DMS114 treated with DMSO at 0.1 percent for 48 hours (cell line): Measurements from ENCODE around the gene CARMIL3.
A peak's percentile ranks its signal among the peaks of the same experiment; 100 is the strongest.

Experiments
- DNase-seq: peaks from one replicate; lab custom pipeline; 2025; ENCODE audit not compliant: unreplicated experiment; lab: John Stamatoyannopoulos, UW

The CARMIL3 gene

GRCh38 chr14:24113379-24113800 lies 61.6 kb downstream of the CARMIL3 start:
- no peak for DNase-seq

GRCh38 chr14:24113801-24114531 lies 62.2 kb downstream of the CARMIL3 start:
- DNase-seq: peak; percentile 79

GRCh38 chr14:24114532-24115421 lies 63.0 kb downstream of the CARMIL3 start, which contains the start of the genes DCAF11 and NRL:
TSS of gene DCAF11 (plus strand) at chr14:24114777. CDS start at chr14:24115595, 818 bp downstream.
TSS of gene NRL (minus strand) at chr14:24114949. CDS start at chr14:24082848, 32,101 bp downstream.
- DNase-seq: peak; percentile 97

GRCh38 chr14:24115422-24116127 lies 63.8 kb downstream of the CARMIL3 start:
- DNase-seq: no peak

- DNase-seq: no peak
Observed at GRCh38 chr14:24116128-24116814, 64.5 kb downstream of the CARMIL3 start.

GRCh38 chr14:24117179-24117578 lies 65.4 kb downstream of the CARMIL3 start:
- no peak for DNase-seq
